Measurements from ENCODE around the gene PRF1.

Gene PRF1

GRCh38 chr10:70586348-70586930 is 16.1 kb downstream of the PRF1 start:
- Histone ChIP-seq H3K27me3 (replicated peaks; ENCODE audit: control insufficient read depth, insufficient read depth, low read length) (no peaks in the 10 kb centered on the region), H3K4me3 (replicated peaks; ENCODE audit: low read depth, low read length) (no peak overlapping the region), H3K36me3 (ENCODE audit: control insufficient read depth, insufficient read depth, low read length) (no peaks in the 10 kb centered on the region)
- TF ChIP-seq CTCF (IDR thresholded peaks at IDR 0.05; ENCODE audit: insufficient read depth, low read length, poor library complexity, severe bottlenecking): no peak
- DNase-seq (ENCODE audit: extremely low read depth, insufficient read length): no peak

GRCh38 chr10:70585578-70586169 is 16.9 kb downstream of the PRF1 start:
- no peak overlapping the region for H3K4me3 ChIP-seq (replicated peaks; ENCODE audit: low read depth, low read length)
- DNase-seq (ENCODE audit: extremely low read depth, insufficient read length): no peak
- TF ChIP-seq CTCF (IDR thresholded peaks at IDR 0.05; ENCODE audit: insufficient read depth, low read length, poor library complexity, severe bottlenecking): no peak
- no peaks in the 10 kb centered on the region for H3K27me3 ChIP-seq (replicated peaks; ENCODE audit: control insufficient read depth, insufficient read depth, low read length)
- H3K36me3 ChIP-seq (ENCODE audit: control insufficient read depth, insufficient read depth, low read length): no peaks in the 10 kb centered on the region

GRCh38 chr10:70584909-70585544 is 17.5 kb downstream of the PRF1 start:
- no peak overlapping the region for H3K4me3 ChIP-seq (replicated peaks; ENCODE audit: low read depth, low read length)
- no peaks in the 10 kb centered on the region for H3K36me3 ChIP-seq (ENCODE audit: control insufficient read depth, insufficient read depth, low read length)
- no peak for DNase-seq (ENCODE audit: extremely low read depth, insufficient read length)
- H3K27me3 ChIP-seq (replicated peaks; ENCODE audit: control insufficient read depth, insufficient read depth, low read length): no peaks in the 10 kb centered on the region
- TF ChIP-seq CTCF (IDR thresholded peaks at IDR 0.05; ENCODE audit: insufficient read depth, low read length, poor library complexity, severe bottlenecking): no peak

GRCh38 chr10:70584366-70584765 is 18.2 kb downstream of the PRF1 start:
- no peak for DNase-seq (ENCODE audit: extremely low read depth, insufficient read length)
- Histone ChIP-seq H3K27me3 (replicated peaks; ENCODE audit: control insufficient read depth, insufficient read depth, low read length) (no peaks in the 10 kb centered on the region), H3K4me3 (replicated peaks; ENCODE audit: low read depth, low read length) (no peak overlapping the region), H3K36me3 (ENCODE audit: control insufficient read depth, insufficient read depth, low read length) (no peaks in the 10 kb centered on the region)
- TF ChIP-seq CTCF (IDR thresholded peaks at IDR 0.05; ENCODE audit: insufficient read depth, low read length, poor library complexity, severe bottlenecking): no peak

GRCh38 chr10:70583669-70584037 is 18.9 kb downstream of the PRF1 start:
- no peaks in the 10 kb centered on the region for H3K27me3 ChIP-seq (replicated peaks; ENCODE audit: control insufficient read depth, insufficient read depth, low read length)
- no peak for DNase-seq (ENCODE audit: extremely low read depth, insufficient read length)
- H3K4me3 ChIP-seq (replicated peaks; ENCODE audit: low read depth, low read length): no peak overlapping the region
- H3K36me3 ChIP-seq (ENCODE audit: control insufficient read depth, insufficient read depth, low read length): no peaks in the 10 kb centered on the region
- TF ChIP-seq CTCF (IDR thresholded peaks at IDR 0.05; ENCODE audit: insufficient read depth, low read length, poor library complexity, severe bottlenecking): no peak

All from GM06990 (cell line).